NB4 (cell line): ENCODE measurements around the gene SCAP.

Source experiments
- DNase-seq: peaks from one replicate; pipeline ENCODE4 v3.0.0; 2010; ENCODE audit warnings: low read depth
- H3K4me3 ChIP-seq: one replicate; pipeline ENCODE4 v1.5.1; 2011; ENCODE audit warnings: mild to moderate bottlenecking, low read depth, low read length, moderate library complexity
- CTCF ChIP-seq: IDR thresholded peaks from one replicate; pipeline ENCODE4 v1.5.1; 2012; ENCODE audit warnings: low read depth, low read length
- MYC ChIP-seq: IDR thresholded peaks from 2 replicates; pipeline ENCODE4 v1.6.1; 2011; ENCODE audit warnings: low read depth, low read length
- POLR2A ChIP-seq: IDR thresholded peaks from 2 replicates; pipeline ENCODE4 v1.6.1; 2011; ENCODE audit warnings: mild to moderate bottlenecking; ENCODE audit not compliant: insufficient read length; ENCODE audit errors: extremely low read depth
- TF ChIP-seq, protein P1 (sequence below): IDR thresholded peaks from 2 replicates; pipeline ENCODE4 v1.6.1; 2011; ENCODE audit warnings: low read depth, low read length

The SCAP gene

GRCh38 chr3:47380601-47381316 is 95.0 kb downstream of the SCAP start, which contains the start of gene PTPN23:
PTPN23 (plus strand) TSS chr3:47381021; CDS start chr3:47381097, 76 bp downstream.
- peak; percentile 98 for DNase-seq
- TF ChIP-seq MYC (peak; percentile 82), CTCF (no peak), POLR2A (peak; percentile 89)
- TF ChIP-seq, protein P1, sequence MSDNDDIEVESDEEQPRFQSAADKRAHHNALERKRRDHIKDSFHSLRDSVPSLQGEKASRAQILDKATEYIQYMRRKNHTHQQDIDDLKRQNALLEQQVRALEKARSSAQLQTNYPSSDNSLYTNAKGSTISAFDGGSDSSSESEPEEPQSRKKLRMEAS: peak; percentile 87
- H3K4me3 ChIP-seq: peak within 1 kb of the TSS; percentile 80

DNA sequence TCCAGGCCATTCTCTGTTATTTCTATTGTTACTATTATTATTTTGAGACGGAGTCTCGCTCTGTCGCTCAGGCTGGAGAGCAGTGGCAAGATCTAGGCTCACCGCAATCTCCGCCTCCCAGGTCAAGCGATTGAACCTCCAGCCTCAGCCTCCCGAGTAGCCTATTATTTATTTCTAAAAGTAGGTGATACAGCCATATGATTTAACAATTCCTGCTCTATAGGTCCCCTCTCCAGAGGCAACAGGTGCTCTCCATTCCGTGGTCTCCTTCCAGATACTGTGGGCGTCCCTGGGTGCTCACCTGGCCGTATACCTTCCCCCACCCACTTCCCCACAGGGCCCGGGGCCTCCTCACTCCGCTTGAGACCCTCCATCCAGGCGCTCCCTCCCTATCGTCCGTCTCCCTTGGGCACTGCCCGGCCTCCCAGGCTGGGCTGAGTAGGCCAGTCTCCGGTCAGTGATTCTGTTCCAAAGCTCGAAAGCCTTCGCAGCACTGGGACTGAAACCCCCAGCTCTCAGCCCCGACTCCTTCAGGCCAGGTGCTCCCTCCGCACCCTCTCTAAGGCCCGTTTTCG is 95.6 kb downstream of the SCAP start:
- no peak for DNase-seq
- TF ChIP-seq MYC: no peak; the same call in 1 of the 2 replicates
- TF ChIP-seq CTCF: no peak
- TF ChIP-seq, protein P1: no peak
- TF ChIP-seq POLR2A: no peak
- H3K4me3 ChIP-seq: peak overlapping the region; percentile 80

DNA sequence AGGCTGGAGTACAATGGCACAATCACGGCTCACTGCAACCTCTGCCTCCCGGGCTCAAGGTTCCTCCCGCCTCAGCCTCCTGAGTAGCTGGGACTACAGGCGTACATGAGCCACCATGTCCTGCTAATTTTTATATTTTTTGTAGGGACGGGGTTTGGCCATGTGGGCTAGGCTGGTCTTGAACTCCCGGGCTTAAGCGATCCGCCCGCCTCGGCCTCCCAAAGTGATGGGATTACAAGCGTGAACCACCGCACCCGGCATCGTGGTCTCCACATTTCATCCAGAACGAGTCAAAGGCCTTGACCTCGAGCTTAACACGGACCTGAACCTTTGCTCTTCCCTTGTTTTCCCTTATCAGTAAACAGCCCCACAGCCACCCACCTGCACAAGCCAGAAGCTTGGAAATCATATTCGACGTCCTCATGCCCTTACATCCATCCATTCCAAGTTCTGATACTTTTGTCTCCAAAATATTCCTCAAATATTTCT is 96.3 kb downstream of the SCAP start:
- no peak for TF ChIP-seq MYC
- no peak for TF ChIP-seq CTCF
- TF ChIP-seq, protein P1: no peak
- TF ChIP-seq POLR2A: no peak
- peak overlapping the region; percentile 80 for H3K4me3 ChIP-seq
- no peak for DNase-seq

- no peak for DNase-seq
- peak overlapping the region; percentile 2 for H3K4me3 ChIP-seq
- TF ChIP-seq CTCF: no peak
- no peak for TF ChIP-seq POLR2A
- TF ChIP-seq, protein P1: no peak
Observed at GRCh38 chr3:47378869-47379268, 96.9 kb downstream of the SCAP start.

DNA sequence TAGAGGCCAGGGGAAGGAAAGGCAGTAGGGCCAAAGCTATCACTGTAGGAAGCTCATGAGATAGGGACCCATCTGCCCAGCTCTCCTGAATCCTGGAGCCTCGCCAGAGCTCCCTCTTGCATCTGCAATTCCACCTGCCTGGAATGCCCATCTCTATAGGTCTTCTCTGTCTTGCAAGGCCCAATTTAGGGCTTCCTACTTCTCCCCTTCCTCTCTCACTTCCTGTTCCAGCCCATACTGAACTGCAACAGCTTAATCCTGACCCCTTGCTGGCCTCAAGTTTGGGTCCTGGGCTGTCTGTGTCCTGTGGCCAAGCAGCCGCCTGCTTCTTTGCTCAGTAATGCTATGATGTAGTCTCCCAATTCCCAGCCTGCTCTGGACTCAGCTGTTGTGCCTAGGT is 98.6 kb downstream of the SCAP start:
- peak; percentile 62 for DNase-seq
- no peak for TF ChIP-seq POLR2A
- H3K4me3 ChIP-seq: no peak overlapping the region

DNA sequence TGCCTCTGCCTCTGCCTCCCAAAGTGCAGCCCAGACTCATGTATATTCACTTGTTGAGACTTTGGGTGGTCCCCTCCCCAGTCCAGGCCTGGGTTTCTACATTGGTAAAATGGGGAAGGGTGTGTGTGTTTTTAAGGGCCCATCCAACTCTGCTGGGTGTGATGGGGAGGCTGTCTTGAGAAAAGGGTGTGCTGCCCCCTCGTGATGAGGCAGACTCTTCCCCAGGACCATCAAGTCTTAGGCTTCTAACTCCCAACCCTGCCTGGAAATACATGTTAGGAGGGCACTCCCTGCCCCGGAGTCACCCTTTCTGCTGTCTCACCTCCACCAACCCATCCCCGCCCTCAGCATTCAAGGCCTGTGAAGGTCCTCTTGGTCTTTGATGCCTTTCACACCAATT is 99.3 kb downstream of the SCAP start:
- no peak for DNase-seq
- H3K4me3 ChIP-seq: no peak overlapping the region
- TF ChIP-seq, protein P1: no peak
- TF ChIP-seq POLR2A: no peak
- no peak for TF ChIP-seq MYC
- no peak for TF ChIP-seq CTCF
